Measurements from ENCODE around the gene LMNA.
"Not testable (repeated sequence)": the region's sequence is repeated elsewhere in the genome, so short reads cannot be mapped to it uniquely, and the experiment has no call there.

LMNA gene

DNA sequence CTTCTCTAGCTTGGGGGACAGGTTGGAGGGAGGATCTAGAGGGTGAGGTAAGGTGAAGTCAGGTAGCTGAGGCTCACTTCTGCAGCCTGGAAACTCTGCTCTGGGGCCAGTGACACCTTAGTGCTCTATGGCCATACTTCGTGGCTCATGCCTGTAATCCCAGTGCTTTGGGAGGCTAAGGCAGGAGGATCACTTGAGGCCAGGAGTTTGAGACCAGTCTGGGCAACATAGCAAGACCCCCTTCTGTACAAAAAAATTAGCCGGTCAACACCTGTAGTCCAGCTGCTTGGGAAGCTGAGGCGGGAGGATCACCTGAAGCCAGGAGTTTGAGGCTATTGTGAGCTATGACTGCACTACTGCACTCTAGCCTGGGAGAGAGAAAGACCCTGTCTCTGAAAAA is 5.8 kb downstream of the LMNA start:
- peaks cover 5% of the 10 kb centered on the region for H3K27me3 Mint-ChIP-seq (ENCODE audit: low read depth)

DNA sequence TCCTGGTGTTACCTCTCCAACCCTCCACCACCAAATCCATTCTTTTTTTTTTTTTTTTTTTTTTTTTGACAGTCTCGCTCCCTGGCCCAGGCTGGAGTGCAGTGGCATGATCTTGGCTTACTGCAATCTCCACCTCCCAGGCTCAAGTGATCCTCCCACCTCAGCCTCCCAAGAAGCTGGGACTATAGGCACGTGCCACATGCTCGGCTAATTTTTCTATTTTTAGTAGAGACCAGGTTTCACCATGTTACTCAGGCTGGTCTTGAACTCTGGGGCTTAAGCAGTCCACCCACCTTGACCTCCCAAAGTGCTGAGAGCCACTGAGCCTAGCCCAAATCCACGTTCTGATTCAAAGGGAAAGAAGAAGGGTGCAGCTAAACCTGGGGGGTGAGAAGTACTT is 6.5 kb downstream of the LMNA start:
- Mint-ChIP-seq H3K4me3 (peak overlapping the region in 2 of 3 experiments; percentile 55 to 79), H3K4me1 (peaks cover 71% of the 10 kb centered on the region), H3K27ac (peak overlapping the region; percentile 86 to 95 (median 94))
- not testable (repeated sequence) for H3K36me3 Mint-ChIP-seq (ENCODE audit: low read depth); H3K27me3 Mint-ChIP-seq (ENCODE audit: low read depth); H3K9me3 Mint-ChIP-seq

More for the DNA sequence above, 5.8 kb downstream of the LMNA start:
- peaks cover 72% of the 10 kb centered on the region for H3K4me1 Mint-ChIP-seq
- H3K4me3 Mint-ChIP-seq, result peak overlapping the region in 2 of 3 experiments; percentile 43 to 79
- no peaks in the 10 kb centered on the region for H3K9me3 Mint-ChIP-seq
- peak overlapping the region; percentile 86 to 96 (median 95) for H3K27ac Mint-ChIP-seq
- H3K36me3 Mint-ChIP-seq (ENCODE audit: low read depth), result peaks cover 5% of the 10 kb centered on the region
- TF ChIP-seq, protein P1, sequence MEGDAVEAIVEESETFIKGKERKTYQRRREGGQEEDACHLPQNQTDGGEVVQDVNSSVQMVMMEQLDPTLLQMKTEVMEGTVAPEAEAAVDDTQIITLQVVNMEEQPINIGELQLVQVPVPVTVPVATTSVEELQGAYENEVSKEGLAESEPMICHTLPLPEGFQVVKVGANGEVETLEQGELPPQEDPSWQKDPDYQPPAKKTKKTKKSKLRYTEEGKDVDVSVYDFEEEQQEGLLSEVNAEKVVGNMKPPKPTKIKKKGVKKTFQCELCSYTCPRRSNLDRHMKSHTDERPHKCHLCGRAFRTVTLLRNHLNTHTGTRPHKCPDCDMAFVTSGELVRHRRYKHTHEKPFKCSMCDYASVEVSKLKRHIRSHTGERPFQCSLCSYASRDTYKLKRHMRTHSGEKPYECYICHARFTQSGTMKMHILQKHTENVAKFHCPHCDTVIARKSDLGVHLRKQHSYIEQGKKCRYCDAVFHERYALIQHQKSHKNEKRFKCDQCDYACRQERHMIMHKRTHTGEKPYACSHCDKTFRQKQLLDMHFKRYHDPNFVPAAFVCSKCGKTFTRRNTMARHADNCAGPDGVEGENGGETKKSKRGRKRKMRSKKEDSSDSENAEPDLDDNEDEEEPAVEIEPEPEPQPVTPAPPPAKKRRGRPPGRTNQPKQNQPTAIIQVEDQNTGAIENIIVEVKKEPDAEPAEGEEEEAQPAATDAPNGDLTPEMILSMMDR (IDR thresholded peaks at IDR 0.05; ENCODE audit: unreplicated experiment in 3 of 3), result no peak

DNA sequence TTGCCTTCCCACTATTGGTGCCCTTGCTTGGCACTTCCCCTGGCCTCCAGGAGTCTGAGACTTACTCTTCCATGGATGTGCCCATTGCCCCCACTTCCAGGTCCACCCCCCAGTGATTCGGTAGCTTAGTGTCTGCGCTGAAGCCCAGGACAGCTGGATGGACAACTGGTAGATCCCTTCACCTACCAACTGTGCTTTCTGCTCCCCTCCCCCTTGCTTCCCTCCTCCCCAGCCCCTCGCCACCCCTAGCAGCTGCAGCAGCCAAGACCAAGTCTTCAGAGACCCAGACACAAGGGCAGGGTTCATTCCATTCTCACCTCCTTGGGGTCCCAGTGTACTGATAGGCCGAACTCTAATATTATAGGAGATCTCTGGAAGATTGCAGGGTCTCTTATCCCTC is 6.9 kb downstream of the LMNA start:
- peaks cover 71% of the 10 kb centered on the region for H3K4me1 Mint-ChIP-seq
- no peaks in the 10 kb centered on the region for H3K27me3 Mint-ChIP-seq (ENCODE audit: low read depth)
- peak overlapping the region; percentile 86 to 95 (median 94) for H3K27ac Mint-ChIP-seq
- TF ChIP-seq, protein P1 (IDR thresholded peaks at IDR 0.05; ENCODE audit: unreplicated experiment in 3 of 3), result no peak
- H3K4me3 Mint-ChIP-seq, result peak overlapping the region; percentile 9 to 79 (median 55)
- H3K9me3 Mint-ChIP-seq, result no peaks in the 10 kb centered on the region
- H3K36me3 Mint-ChIP-seq (ENCODE audit: low read depth), result peaks cover 5% of the 10 kb centered on the region

DNA sequence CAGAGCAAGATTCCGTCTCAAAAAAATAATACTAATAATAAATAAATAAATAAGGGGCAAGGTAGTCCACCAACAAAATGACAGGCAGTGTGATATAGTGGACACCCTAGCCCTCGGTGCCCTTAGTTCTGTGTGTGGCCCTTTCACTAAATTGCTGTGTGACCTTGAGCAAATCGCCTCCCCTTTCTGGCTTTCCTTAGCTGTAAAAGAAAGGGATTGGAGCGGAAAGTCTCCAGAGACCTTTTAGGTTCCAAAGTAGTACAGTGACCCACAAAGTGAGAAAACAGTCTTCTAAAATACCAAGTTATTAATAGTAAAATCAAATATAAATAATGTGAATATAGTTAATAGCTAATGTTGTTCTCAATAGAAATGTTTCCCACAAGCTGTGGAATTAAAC is 7.6 kb downstream of the LMNA start:
- H3K4me3 Mint-ChIP-seq, result peak overlapping the region in 2 of 3 experiments; percentile 45 to 79
- H3K36me3 Mint-ChIP-seq (ENCODE audit: low read depth), result peaks cover 5% of the 10 kb centered on the region
- TF ChIP-seq, protein P1 (IDR thresholded peaks at IDR 0.05; ENCODE audit: unreplicated experiment in 3 of 3), result no peak
- H3K27ac Mint-ChIP-seq, result peak overlapping the region; percentile 91 to 97 (median 95)
- H3K4me1 Mint-ChIP-seq, result peaks cover 76% of the 10 kb centered on the region
- no peaks in the 10 kb centered on the region for H3K27me3 Mint-ChIP-seq (ENCODE audit: low read depth)
- H3K9me3 Mint-ChIP-seq, result no peaks in the 10 kb centered on the region

DNA sequence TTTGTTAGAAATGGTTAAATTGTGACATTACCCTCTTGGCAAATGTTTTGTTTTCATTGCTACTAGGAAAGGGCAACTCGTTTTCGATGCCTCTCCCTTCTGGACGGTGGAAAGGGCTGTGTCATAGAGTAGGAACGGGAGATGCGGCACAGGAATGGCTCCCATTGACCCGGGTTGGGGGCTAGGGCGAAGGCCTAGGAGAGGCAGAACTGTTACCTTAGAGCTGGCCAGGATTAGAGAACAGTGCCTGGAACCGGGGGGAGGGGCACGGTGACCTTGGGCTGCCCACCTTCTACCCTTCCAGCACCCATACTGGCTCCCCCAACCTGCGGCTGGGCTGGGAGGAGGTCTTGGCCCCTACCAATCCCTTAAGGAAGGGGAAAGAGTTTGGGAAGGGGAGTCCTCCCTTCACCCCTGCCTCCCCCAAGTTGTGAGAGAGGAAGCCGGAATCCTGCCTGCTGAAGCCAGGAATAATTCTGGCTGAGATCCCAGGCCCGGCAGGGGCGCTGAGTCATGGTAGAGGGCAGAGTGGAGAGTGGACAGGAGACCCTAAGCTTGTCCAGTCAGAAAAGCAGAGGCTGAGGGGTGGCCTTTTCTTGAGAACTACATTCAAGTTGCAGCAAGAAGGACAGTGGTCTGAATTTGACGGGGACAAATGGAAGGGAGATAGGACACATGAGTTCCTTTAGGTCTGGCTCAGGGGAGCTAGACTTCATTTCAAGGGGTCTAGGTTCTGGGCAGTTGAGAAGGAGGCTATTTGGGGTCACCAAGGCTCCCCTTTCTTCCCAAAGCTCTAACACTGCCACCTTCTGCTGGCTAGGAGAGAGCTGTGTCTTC is 8.2 kb downstream of the LMNA start:
- peaks cover 82% of the 10 kb centered on the region for H3K4me1 Mint-ChIP-seq
- peak overlapping the region; percentile 1 to 79 (median 45) for H3K4me3 Mint-ChIP-seq
- no peaks in the 10 kb centered on the region for H3K9me3 Mint-ChIP-seq
- peaks cover 5% of the 10 kb centered on the region for H3K36me3 Mint-ChIP-seq (ENCODE audit: low read depth)
- no peaks in the 10 kb centered on the region for H3K27me3 Mint-ChIP-seq (ENCODE audit: low read depth)
- peak overlapping the region; percentile 91 to 97 (median 95) for H3K27ac Mint-ChIP-seq
- TF ChIP-seq, protein P1 (IDR thresholded peaks at IDR 0.05; ENCODE audit: unreplicated experiment in 3 of 3), result no peak

DNA sequence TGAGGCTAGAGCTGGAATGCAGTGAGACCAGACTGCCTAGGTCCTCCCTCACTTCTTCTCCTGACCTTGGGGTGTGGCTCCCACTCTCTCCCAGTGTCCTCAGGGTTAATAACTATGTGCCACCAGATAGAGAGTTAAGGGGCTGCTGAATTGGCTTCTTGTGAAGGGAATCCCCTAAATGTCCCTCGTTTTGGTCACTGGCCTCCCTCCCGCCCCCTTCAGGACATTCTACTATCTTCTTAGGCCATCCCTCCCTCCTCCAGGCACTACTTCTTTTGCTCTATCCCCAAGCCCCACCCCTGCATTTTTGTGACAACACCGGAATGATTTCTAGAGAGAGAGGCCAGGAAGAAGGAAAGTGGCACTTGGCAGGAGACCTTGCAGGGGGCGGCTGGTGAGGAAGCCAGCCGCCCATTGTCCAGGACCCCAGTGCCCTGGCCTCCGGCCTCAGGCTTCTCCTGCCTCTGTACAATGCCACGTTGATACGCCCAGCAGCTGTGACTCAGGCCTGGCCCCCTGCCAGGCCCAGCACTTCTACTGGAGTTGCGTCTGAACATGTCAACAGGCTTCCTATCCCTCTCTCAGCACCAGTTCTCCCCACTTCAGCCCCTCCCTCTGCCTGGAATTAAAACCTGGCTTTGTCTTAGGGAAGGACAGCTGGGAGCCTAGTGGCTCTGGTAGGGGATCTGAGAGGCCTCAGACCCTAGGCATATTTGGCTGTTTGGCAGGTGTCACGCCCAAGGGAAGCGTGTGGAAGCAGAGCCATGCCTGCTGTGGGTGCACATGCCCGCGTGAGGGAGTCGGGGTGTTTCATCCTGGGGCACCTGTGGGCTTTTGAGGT is 9.1 kb downstream of the LMNA start:
- H3K4me3 Mint-ChIP-seq, result peak overlapping the region; percentile 1 to 79 (median 45)
- peaks cover under 1% of the 10 kb centered on the region for H3K36me3 Mint-ChIP-seq (ENCODE audit: low read depth)
- TF ChIP-seq, protein P1 (IDR thresholded peaks at IDR 0.05; ENCODE audit: unreplicated experiment in 3 of 3), result peak in 1 of 3 experiments; percentile 7

More for the DNA sequence above, 9.1 kb downstream of the LMNA start:
- Mint-ChIP-seq H3K27ac (peak overlapping the region; percentile 91 to 97 (median 95)), H3K4me1 (peaks cover 82% of the 10 kb centered on the region), H3K9me3 (no peaks in the 10 kb centered on the region), H3K27me3 (ENCODE audit: low read depth) (no peaks in the 10 kb centered on the region)
